Measurements from ENCODE around the gene S100A14. TPM values are rescaled to one million over a fixed set of nuclear protein-coding genes. Genes with fewer than 3 reads are reported as not detected.

Gene S100A14
- total RNA-seq = under 1 TPM in 2 of 3 donors, not detected in 1; 0.32 to 0.43 TPM

- DNase-seq = no peak
- Mint-ChIP-seq H3K27me3 (ENCODE audit: low read depth) (no peaks in the 10 kb centered on the region), H3K9me3 (no peaks in the 10 kb centered on the region), H3K4me3 (no peak within 1 kb of the TSS), H3K4me1 (ENCODE audit: low read depth) (peaks cover 3% of the 10 kb centered on the region), H3K36me3 (ENCODE audit: insufficient read depth) (no peaks in the 10 kb centered on the region)
- no peak for ATAC-seq
These were observed at the start of gene S100A14 for GRCh38 chr1:153616144-153616916. S100A14 (minus strand) TSS chr1:153616325; CDS start chr1:153615858, 467 bp downstream.

- Mint-ChIP-seq H3K4me3 (no peak overlapping the region), H3K36me3 (ENCODE audit: insufficient read depth) (peaks cover 47% of the 10 kb centered on the region), H3K27me3 (ENCODE audit: low read depth) (no peaks in the 10 kb centered on the region), H3K9me3 (no peaks in the 10 kb centered on the region), H3K4me1 (ENCODE audit: low read depth) (peaks cover 19% of the 10 kb centered on the region)
- ATAC-seq (no peak), DNase-seq (no peak)
These were observed 47.1 kb upstream of the S100A14 start for GRCh38 chr1:153663211-153663610.

GRCh38 chr1:153662269-153662668, 46.1 kb upstream of the S100A14 start:
- no peak for DNase-seq
- Mint-ChIP-seq H3K4me3 (no peak overlapping the region), H3K9me3 (no peaks in the 10 kb centered on the region), H3K4me1 (ENCODE audit: low read depth) (peaks cover 13% of the 10 kb centered on the region), H3K36me3 (ENCODE audit: insufficient read depth) (peaks cover 39% of the 10 kb centered on the region), H3K27me3 (ENCODE audit: low read depth) (no peaks in the 10 kb centered on the region)
- ATAC-seq = no peak

GRCh38 chr1:153661111-153661708, 45.1 kb upstream of the S100A14 start:
- ATAC-seq = no peak
- Mint-ChIP-seq H3K4me1 (ENCODE audit: low read depth) (peaks cover 13% of the 10 kb centered on the region), H3K36me3 (ENCODE audit: insufficient read depth) (peaks cover 33% of the 10 kb centered on the region), H3K4me3 (no peak overlapping the region), H3K27me3 (ENCODE audit: low read depth) (no peaks in the 10 kb centered on the region), H3K9me3 (no peaks in the 10 kb centered on the region)
- DNase-seq = no peak

- no peaks in the 10 kb centered on the region for H3K27me3 Mint-ChIP-seq (ENCODE audit: low read depth)
- no peak for ATAC-seq
- peak overlapping the region; percentile 91 for H3K4me3 Mint-ChIP-seq
- peaks cover 11% of the 10 kb centered on the region for H3K4me1 Mint-ChIP-seq (ENCODE audit: low read depth)
- H3K9me3 Mint-ChIP-seq = no peaks in the 10 kb centered on the region
- no peak for DNase-seq
- H3K36me3 Mint-ChIP-seq (ENCODE audit: insufficient read depth) = peaks cover 22% of the 10 kb centered on the region
These were observed 43.5 kb upstream of the S100A14 start for GRCh38 chr1:153659656-153660055.

- Mint-ChIP-seq H3K4me1 (ENCODE audit: low read depth) (peaks cover 11% of the 10 kb centered on the region), H3K27me3 (ENCODE audit: low read depth) (no peaks in the 10 kb centered on the region), H3K36me3 (ENCODE audit: insufficient read depth) (peaks cover 19% of the 10 kb centered on the region), H3K9me3 (no peaks in the 10 kb centered on the region), H3K4me3 (peak overlapping the region; percentile 91)
- no peak for ATAC-seq
- DNase-seq = no peak
These were observed 43.0 kb upstream of the S100A14 start for GRCh38 chr1:153659175-153659534.

- Mint-ChIP-seq H3K4me1 (ENCODE audit: low read depth) (peaks cover 11% of the 10 kb centered on the region), H3K27me3 (ENCODE audit: low read depth) (no peaks in the 10 kb centered on the region), H3K9me3 (no peaks in the 10 kb centered on the region), H3K36me3 (ENCODE audit: insufficient read depth) (peaks cover 17% of the 10 kb centered on the region), H3K4me3 (peak within 1 kb of the TSS; percentile 91)
- DNase-seq (peak; percentile 84), ATAC-seq (peak; percentile 97)
These were observed 42.5 kb upstream of the S100A14 start, which contains the start of gene SNAPIN for GRCh38 chr1:153658400-153659174. SNAPIN (plus strand) TSS chr1:153658703; CDS start chr1:153658744, 41 bp downstream.

- Mint-ChIP-seq H3K4me1 (ENCODE audit: low read depth) (peaks cover 11% of the 10 kb centered on the region), H3K36me3 (ENCODE audit: insufficient read depth) (no peaks in the 10 kb centered on the region), H3K9me3 (no peaks in the 10 kb centered on the region), H3K4me3 (no peak overlapping the region), H3K27me3 (ENCODE audit: low read depth) (no peaks in the 10 kb centered on the region)
- no peak for ATAC-seq
- DNase-seq = no peak
These were observed 39.2 kb upstream of the S100A14 start for GRCh38 chr1:153655333-153655732.

- H3K4me1 Mint-ChIP-seq (ENCODE audit: low read depth) = peaks cover 18% of the 10 kb centered on the region
- DNase-seq (no peak), ATAC-seq (no peak)
- no peaks in the 10 kb centered on the region for H3K27me3 Mint-ChIP-seq (ENCODE audit: low read depth)
- H3K36me3 Mint-ChIP-seq (ENCODE audit: insufficient read depth) = no peaks in the 10 kb centered on the region
- no peaks in the 10 kb centered on the region for H3K9me3 Mint-ChIP-seq
- H3K4me3 Mint-ChIP-seq = no peak overlapping the region
These were observed 36.8 kb upstream of the S100A14 start for GRCh38 chr1:153652805-153653500.

GRCh38 chr1:153651771-153652170, 35.6 kb upstream of the S100A14 start:
- Mint-ChIP-seq H3K4me1 (ENCODE audit: low read depth) (peaks cover 25% of the 10 kb centered on the region), H3K36me3 (ENCODE audit: insufficient read depth) (peaks cover 6% of the 10 kb centered on the region), H3K9me3 (no peaks in the 10 kb centered on the region), H3K27me3 (ENCODE audit: low read depth) (no peaks in the 10 kb centered on the region), H3K4me3 (no peak overlapping the region)
- DNase-seq (no peak), ATAC-seq (no peak)

GRCh38 chr1:153649863-153650235, 33.7 kb upstream of the S100A14 start:
- ATAC-seq (peak; percentile 40 to 42), DNase-seq (no peak)
- H3K4me1 Mint-ChIP-seq (ENCODE audit: low read depth) = peaks cover 43% of the 10 kb centered on the region
- no peaks in the 10 kb centered on the region for H3K27me3 Mint-ChIP-seq (ENCODE audit: low read depth)
- no peaks in the 10 kb centered on the region for H3K9me3 Mint-ChIP-seq
- H3K4me3 Mint-ChIP-seq = no peak overlapping the region
- H3K36me3 Mint-ChIP-seq (ENCODE audit: insufficient read depth) = peaks cover 23% of the 10 kb centered on the region

- Mint-ChIP-seq H3K36me3 (ENCODE audit: insufficient read depth) (peaks cover 27% of the 10 kb centered on the region), H3K4me1 (ENCODE audit: low read depth) (peaks cover 47% of the 10 kb centered on the region), H3K4me3 (no peak overlapping the region), H3K27me3 (ENCODE audit: low read depth) (no peaks in the 10 kb centered on the region), H3K9me3 (no peaks in the 10 kb centered on the region)
- DNase-seq (no peak), ATAC-seq (peak; percentile 42 to 51)
These were observed 33.2 kb upstream of the S100A14 start for GRCh38 chr1:153649137-153649862.

- no peaks in the 10 kb centered on the region for H3K9me3 Mint-ChIP-seq
- ATAC-seq (no peak), DNase-seq (no peak)
- H3K4me3 Mint-ChIP-seq = no peak overlapping the region
- no peaks in the 10 kb centered on the region for H3K27me3 Mint-ChIP-seq (ENCODE audit: low read depth)
- H3K36me3 Mint-ChIP-seq (ENCODE audit: insufficient read depth) = peaks cover 38% of the 10 kb centered on the region
- H3K4me1 Mint-ChIP-seq (ENCODE audit: low read depth) = peaks cover 58% of the 10 kb centered on the region
These were observed 32.0 kb upstream of the S100A14 start for GRCh38 chr1:153648000-153648643.

All from activated T-cell treated with anti-CD3 and anti-CD28 coated beads, Interleukin-2, amount 50 U/mL, for 4 hours (primary cell).